Measurements from ENCODE around the gene MAP1LC3B2. TPM values are rescaled to one million over a fixed set of nuclear protein-coding genes. Genes with fewer than 3 reads are reported as not detected.

Gene MAP1LC3B2
- total RNA-seq, 1 donor from 2014 or later, result 4.1 TPM

GRCh38 chr12:116578051-116578450, 18.9 kb downstream of the MAP1LC3B2 start:
- TF ChIP-seq CTCF (IDR thresholded peaks at IDR 0.05), result no peak
- no peak overlapping the region for H3K27ac Mint-ChIP-seq (ENCODE audit: unreplicated experiment)
- no peaks in the 10 kb centered on the region for H3K27me3 Mint-ChIP-seq (ENCODE audit: low read depth)
- no peak for DNase-seq (ENCODE audit: low spot score)
- no peaks in the 10 kb centered on the region for H3K36me3 Mint-ChIP-seq (ENCODE audit: low read depth)
- H3K4me1 Mint-ChIP-seq (ENCODE audit: low read depth), result peaks cover 6% of the 10 kb centered on the region
- H3K9me3 Mint-ChIP-seq (ENCODE audit: low read depth), result no peaks in the 10 kb centered on the region
- H3K4me3 Mint-ChIP-seq (ENCODE audit: unreplicated experiment), result no peak overlapping the region

GRCh38 chr12:116582610-116583009, 23.4 kb downstream of the MAP1LC3B2 start:
- no peak for DNase-seq (ENCODE audit: low spot score)
- H3K9me3 Mint-ChIP-seq (ENCODE audit: low read depth), result peaks cover 8% of the 10 kb centered on the region
- no peak overlapping the region for H3K27ac Mint-ChIP-seq (ENCODE audit: unreplicated experiment)
- no peak overlapping the region for H3K4me3 Mint-ChIP-seq (ENCODE audit: unreplicated experiment)
- peaks cover 12% of the 10 kb centered on the region for H3K4me1 Mint-ChIP-seq (ENCODE audit: low read depth)
- H3K36me3 Mint-ChIP-seq (ENCODE audit: low read depth), result no peaks in the 10 kb centered on the region
- no peak for TF ChIP-seq CTCF (IDR thresholded peaks at IDR 0.05)
- no peaks in the 10 kb centered on the region for H3K27me3 Mint-ChIP-seq (ENCODE audit: low read depth)

- Mint-ChIP-seq H3K27me3 (ENCODE audit: low read depth) (no peaks in the 10 kb centered on the region), H3K4me1 (ENCODE audit: low read depth) (peaks cover 12% of the 10 kb centered on the region), H3K36me3 (ENCODE audit: low read depth) (no peaks in the 10 kb centered on the region), H3K9me3 (ENCODE audit: low read depth) (peaks cover 8% of the 10 kb centered on the region), H3K4me3 (ENCODE audit: unreplicated experiment) (no peak overlapping the region), H3K27ac (ENCODE audit: unreplicated experiment) (no peak overlapping the region)
- no peak for TF ChIP-seq CTCF (IDR thresholded peaks at IDR 0.05)
- DNase-seq (ENCODE audit: low spot score), result no peak
Observed at GRCh38 chr12:116583129-116583694, 24.0 kb downstream of the MAP1LC3B2 start.

GRCh38 chr12:116587270-116587669, 28.1 kb downstream of the MAP1LC3B2 start:
- no peak for DNase-seq (ENCODE audit: low spot score)
- Mint-ChIP-seq H3K27ac (ENCODE audit: unreplicated experiment) (no peak overlapping the region), H3K9me3 (ENCODE audit: low read depth) (peaks cover 8% of the 10 kb centered on the region), H3K4me3 (ENCODE audit: unreplicated experiment) (no peak overlapping the region), H3K4me1 (ENCODE audit: low read depth) (peaks cover 26% of the 10 kb centered on the region), H3K36me3 (ENCODE audit: low read depth) (no peaks in the 10 kb centered on the region), H3K27me3 (ENCODE audit: low read depth) (no peaks in the 10 kb centered on the region)
- TF ChIP-seq CTCF (IDR thresholded peaks at IDR 0.05), result no peak

- Mint-ChIP-seq H3K27me3 (ENCODE audit: low read depth) (no peaks in the 10 kb centered on the region), H3K36me3 (ENCODE audit: low read depth) (no peaks in the 10 kb centered on the region), H3K9me3 (ENCODE audit: low read depth) (peaks cover 8% of the 10 kb centered on the region), H3K4me3 (ENCODE audit: unreplicated experiment) (no peak overlapping the region), H3K4me1 (ENCODE audit: low read depth) (peaks cover 26% of the 10 kb centered on the region), H3K27ac (ENCODE audit: unreplicated experiment) (no peak overlapping the region)
- no peak for DNase-seq (ENCODE audit: low spot score)
- no peak for TF ChIP-seq CTCF (IDR thresholded peaks at IDR 0.05)
Observed at GRCh38 chr12:116588390-116589028, 29.3 kb downstream of the MAP1LC3B2 start.
